HG03064 (cell line): ENCODE data around the gene PRKAG1.

Source experiments
- ATAC-seq: cut with Tn5 transposase; IDR thresholded peaks from one replicate; pipeline ENCODE4 v1.9.1; 2021; ENCODE audit warnings: low read depth; ENCODE audit not compliant: unreplicated experiment

PRKAG1 gene

GRCh38 chr12:49050507-49051372 is 32.2 kb upstream of the PRKAG1 start:
- no peak for ATAC-seq

- ATAC-seq: no peak
Observed at GRCh38 chr12:49049566-49050224, 31.1 kb upstream of the PRKAG1 start.

- no peak for ATAC-seq
Observed at GRCh38 chr12:49048953-49049352, 30.4 kb upstream of the PRKAG1 start.

- ATAC-seq: no peak
Observed at GRCh38 chr12:49046129-49046895, 27.7 kb upstream of the PRKAG1 start.

GRCh38 chr12:49044660-49045059 is 26.1 kb upstream of the PRKAG1 start:
- no peak for ATAC-seq

DNA sequence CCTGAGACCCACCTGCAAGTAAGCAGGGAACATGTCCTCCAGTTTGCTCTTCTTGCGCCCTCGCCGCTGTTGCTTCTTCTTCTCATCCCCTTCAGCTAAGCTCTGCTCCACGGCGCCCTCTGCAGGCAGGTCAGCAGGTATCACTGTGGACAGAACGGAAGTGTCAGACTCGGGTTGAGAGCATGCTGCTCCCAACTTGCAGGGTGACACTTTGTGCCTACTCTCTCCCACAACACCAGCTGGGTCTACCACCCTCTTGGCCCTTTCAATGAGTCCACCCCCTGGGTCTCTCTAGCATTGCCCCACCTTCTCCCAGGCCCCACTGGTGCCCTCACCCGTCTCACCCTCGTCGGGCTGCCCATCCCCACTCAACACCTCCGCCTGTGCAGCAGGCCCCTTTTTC is 25.3 kb upstream of the PRKAG1 start:
- ATAC-seq: no peak

GRCh38 chr12:49043241-49043640 is 24.7 kb upstream of the PRKAG1 start:
- no peak for ATAC-seq

DNA sequence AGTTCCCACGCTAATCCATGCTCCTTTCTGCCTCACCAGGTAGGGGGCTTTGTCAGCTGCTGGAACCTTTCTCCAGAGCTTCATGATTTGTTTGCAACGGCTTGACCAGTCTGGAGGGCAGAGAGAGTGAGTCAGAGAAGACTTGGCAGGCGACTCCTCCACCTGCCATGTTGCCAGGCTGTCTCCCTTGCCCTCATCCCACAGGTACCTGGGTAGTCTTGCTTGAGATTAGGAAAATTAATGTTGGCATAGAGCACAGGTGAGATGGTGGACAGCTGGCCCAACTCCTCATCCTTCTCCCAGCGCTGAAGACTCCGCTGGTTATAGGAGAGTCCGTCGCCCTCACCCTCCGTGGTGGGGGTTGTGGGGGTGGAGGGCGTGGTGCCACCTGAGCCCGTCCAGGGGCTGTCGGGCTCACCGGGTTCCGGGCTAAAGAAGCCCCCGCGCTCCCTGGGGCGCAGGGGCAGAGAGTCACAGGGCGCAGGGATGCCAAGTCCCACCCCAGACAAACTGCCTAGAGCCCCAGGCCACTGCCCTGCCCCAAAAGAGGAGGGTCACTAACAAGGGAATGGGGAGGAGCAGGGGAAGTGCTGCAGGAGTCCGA is 23.4 kb upstream of the PRKAG1 start:
- ATAC-seq: no peak

GRCh38 chr12:49041036-49041880 is 22.7 kb upstream of the PRKAG1 start:
- no peak for ATAC-seq

DNA sequence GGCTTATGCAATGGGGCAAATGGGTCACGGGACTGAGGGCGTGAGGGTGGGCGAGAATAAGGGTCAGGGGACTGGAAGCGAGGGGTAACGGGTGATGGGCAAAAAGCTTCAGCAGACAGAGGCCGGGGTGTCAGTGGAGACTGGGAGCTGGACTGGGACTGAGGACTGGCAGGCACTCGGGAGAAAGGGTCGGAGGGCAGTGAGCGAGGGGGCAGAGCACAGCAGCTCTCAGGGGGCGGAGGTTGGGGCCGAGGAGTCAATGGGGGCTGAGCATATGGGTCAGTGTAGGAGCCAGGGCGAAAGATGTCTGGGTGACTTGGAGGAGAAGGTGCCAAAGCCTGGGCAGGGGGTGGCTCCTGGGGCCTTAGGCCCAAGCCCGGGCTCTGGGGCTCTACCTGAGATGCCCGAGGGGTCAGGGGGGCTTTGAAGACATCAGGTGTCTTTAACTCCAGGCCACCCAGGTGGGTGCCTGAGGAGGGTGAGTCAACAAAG is 21.8 kb upstream of the PRKAG1 start:
- ATAC-seq: no peak

GRCh38 chr12:49039421-49040363 is 21.1 kb upstream of the PRKAG1 start:
- no peak for ATAC-seq

GRCh38 chr12:49038291-49038955 is 19.8 kb upstream of the PRKAG1 start:
- no peak for ATAC-seq

DNA sequence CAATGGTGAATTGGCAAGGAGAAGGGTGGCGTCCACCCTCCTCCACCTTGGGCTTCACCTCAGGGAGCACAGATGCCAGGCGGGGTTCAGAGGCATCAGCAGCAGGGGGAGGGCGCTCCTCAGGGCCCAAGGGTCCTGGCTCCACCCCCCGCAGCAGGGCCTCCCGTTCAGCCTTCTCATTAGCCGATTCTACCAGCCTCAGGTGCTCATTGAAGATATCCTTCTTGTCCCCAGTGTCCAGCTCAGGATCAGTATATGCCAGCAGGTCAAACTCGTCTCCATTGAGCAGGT is 19.3 kb upstream of the PRKAG1 start:
- ATAC-seq: no peak

GRCh38 chr12:49037111-49037946 is 18.8 kb upstream of the PRKAG1 start:
- ATAC-seq: no peak

- ATAC-seq: no peak
Observed at GRCh38 chr12:49036029-49036428, 17.5 kb upstream of the PRKAG1 start.

GRCh38 chr12:49034286-49034622 is 15.7 kb upstream of the PRKAG1 start:
- ATAC-seq: no peak

- ATAC-seq: no peak
Observed at GRCh38 chr12:49033611-49034285, 15.2 kb upstream of the PRKAG1 start.
